DOHH2 (cell line): ENCODE measurements around the gene NFE2L2.

Experiments used
- H3F3A ChIP-seq: fragments of 200-600 bp; sonication (generic), shearing (Covaris generic); 2 replicates; pipeline ENCODE4 v1.6.0; 2016; ENCODE audit warnings: antibody characterized with exemption, mild to moderate bottlenecking; ENCODE audit not compliant: control insufficient read depth, insufficient read depth
- H3K27ac ChIP-seq: fragments of 200-600 bp; sonication (generic); 2 replicates; pipeline ENCODE4 v1.5.1; 2014; ENCODE audit warnings: low read depth, mild to moderate bottlenecking, low read length, moderate library complexity
- H3K27me3 ChIP-seq: fragments of 200-600 bp; sonication (generic); 2 replicates; pipeline ENCODE4 v1.6.1; 2014; ENCODE audit warnings: mild to moderate bottlenecking, low read length, mixed read lengths; ENCODE audit not compliant: control insufficient read depth
- H3K36me3 ChIP-seq: fragments of 200-600 bp; sonication (generic); 2 replicates; pipeline ENCODE4 v1.6.1; 2014; ENCODE audit warnings: mild to moderate bottlenecking, low read length, moderate library complexity, mixed read lengths; ENCODE audit not compliant: control insufficient read depth
- H3K4me1 ChIP-seq: fragments of 200-600 bp; sonication (generic); 2 replicates; pipeline ENCODE4 v1.6.1; 2014; ENCODE audit warnings: mild to moderate bottlenecking, low read length, mixed read lengths; ENCODE audit not compliant: control insufficient read depth
- H3K4me2 ChIP-seq: fragments of 200-600 bp; sonication (generic); 2 replicates; pipeline ENCODE4 v1.6.0; 2014; ENCODE audit warnings: mild to moderate bottlenecking, low read length, moderate library complexity
- H3K4me3 ChIP-seq: fragments of 200-600 bp; sonication (generic); 2 replicates; pipeline ENCODE4 v1.5.1; 2014; ENCODE audit warnings: mild to moderate bottlenecking, low read length, mixed read lengths
- H3K79me2 ChIP-seq: fragments of 200-600 bp; sonication (generic); 2 replicates; pipeline ENCODE4 v1.6.1; 2014; ENCODE audit warnings: mild to moderate bottlenecking, low read length, mixed read lengths; ENCODE audit not compliant: control insufficient read depth
- H3K9me2 ChIP-seq: fragments of 200-600 bp; sonication (generic); replicated peaks from 2 replicates; pipeline ENCODE4 v1.6.1; 2014; ENCODE audit warnings: mild to moderate bottlenecking, low read length, mixed read lengths; ENCODE audit not compliant: control insufficient read depth
- H3K9me3 ChIP-seq: fragments of 200-600 bp; sonication (generic); 2 replicates; pipeline ENCODE4 v1.6.1; 2014; ENCODE audit warnings: antibody characterized with exemption, low read length, mixed read lengths; ENCODE audit not compliant: control insufficient read depth, insufficient read depth
- H4K20me1 ChIP-seq: fragments of 200-600 bp; sonication (generic); 2 replicates; pipeline ENCODE4 v1.6.0; 2014; ENCODE audit warnings: low read depth, mild to moderate bottlenecking, antibody characterized with exemption, low read length, moderate library complexity; ENCODE audit not compliant: control insufficient read depth, insufficient read depth
- CTCF ChIP-seq: fragments of 200-600 bp; sonication (generic); IDR thresholded peaks from one replicate; pipeline ENCODE4 v1.5.1; 2014; ENCODE audit warnings: antibody characterized with exemption, mild to moderate bottlenecking, low read depth, low read length; ENCODE audit not compliant: poor library complexity, severe bottlenecking
- EZH2phosphoT487 ChIP-seq: fragments of 200-600 bp; sonication (generic); IDR thresholded peaks from 2 replicates; pipeline ENCODE4 v1.6.1; 2017; ENCODE audit warnings: borderline replicate concordance, mild to moderate bottlenecking, antibody characterized with exemption, low read length, moderate library complexity, mixed read lengths

Gene NFE2L2

GRCh38 chr2:177237932-177238331 is 26.6 kb downstream of the NFE2L2 start:
- Histone ChIP-seq H3K36me3 (peaks cover 52% of the 10 kb centered on the region), H3F3A (0 out of 2 replicates have a peak, but pooled peaks cover 2% of the 10 kb centered on the region), H3K9me3 (no peaks in the 10 kb centered on the region), H3K79me2 (peaks cover 87% of the 10 kb centered on the region), H3K4me1 (peaks cover 36% of the 10 kb centered on the region), H3K4me3 (no peak overlapping the region), H3K9me2 (no peaks in the 10 kb centered on the region), H3K27me3 (no peaks in the 10 kb centered on the region), H4K20me1 (peaks cover 39% of the 10 kb centered on the region; the same call in 1 of the 2 replicates), H3K4me2 (no peak overlapping the region), H3K27ac (no peak overlapping the region)
- no peak for TF ChIP-seq CTCF
- TF ChIP-seq EZH2phosphoT487 = no peak

- H3K27ac ChIP-seq = no peak overlapping the region
- H3K36me3 ChIP-seq = peaks cover 66% of the 10 kb centered on the region
- H3K9me3 ChIP-seq = no peaks in the 10 kb centered on the region
- TF ChIP-seq CTCF = no peak
- no peak for TF ChIP-seq EZH2phosphoT487
- peaks cover 16% of the 10 kb centered on the region for H3K4me1 ChIP-seq
- H3K27me3 ChIP-seq = no peaks in the 10 kb centered on the region
- peaks cover 67% of the 10 kb centered on the region for H3K79me2 ChIP-seq
- peaks cover 3% of the 10 kb centered on the region; the same call in 1 of the 2 replicates for H3F3A ChIP-seq
- no peak overlapping the region for H3K4me2 ChIP-seq
- H3K4me3 ChIP-seq = no peak overlapping the region
- peaks cover 24% of the 10 kb centered on the region; the same call in 1 of the 2 replicates for H4K20me1 ChIP-seq
- no peaks in the 10 kb centered on the region for H3K9me2 ChIP-seq
These were observed 28.6 kb downstream of the NFE2L2 start for GRCh38 chr2:177235855-177236437.

- no peak for TF ChIP-seq CTCF
- TF ChIP-seq EZH2phosphoT487 = no peak
- no peaks in the 10 kb centered on the region for H3K4me1 ChIP-seq
- H3K36me3 ChIP-seq = peaks cover 78% of the 10 kb centered on the region
- H3K79me2 ChIP-seq = peaks cover 50% of the 10 kb centered on the region
- H3K4me2 ChIP-seq = no peak overlapping the region
- no peaks in the 10 kb centered on the region for H3K9me3 ChIP-seq
- no peak overlapping the region for H3K4me3 ChIP-seq
- peaks cover 12% of the 10 kb centered on the region; the same call in 1 of the 2 replicates for H4K20me1 ChIP-seq
- no peak overlapping the region for H3K27ac ChIP-seq
- peaks cover 8% of the 10 kb centered on the region for H3F3A ChIP-seq
- no peaks in the 10 kb centered on the region for H3K27me3 ChIP-seq
- no peaks in the 10 kb centered on the region for H3K9me2 ChIP-seq
These were observed 30.3 kb downstream of the NFE2L2 start for GRCh38 chr2:177234267-177234666.
